Measurements from ENCODE around the gene YWHAE.

DNA sequence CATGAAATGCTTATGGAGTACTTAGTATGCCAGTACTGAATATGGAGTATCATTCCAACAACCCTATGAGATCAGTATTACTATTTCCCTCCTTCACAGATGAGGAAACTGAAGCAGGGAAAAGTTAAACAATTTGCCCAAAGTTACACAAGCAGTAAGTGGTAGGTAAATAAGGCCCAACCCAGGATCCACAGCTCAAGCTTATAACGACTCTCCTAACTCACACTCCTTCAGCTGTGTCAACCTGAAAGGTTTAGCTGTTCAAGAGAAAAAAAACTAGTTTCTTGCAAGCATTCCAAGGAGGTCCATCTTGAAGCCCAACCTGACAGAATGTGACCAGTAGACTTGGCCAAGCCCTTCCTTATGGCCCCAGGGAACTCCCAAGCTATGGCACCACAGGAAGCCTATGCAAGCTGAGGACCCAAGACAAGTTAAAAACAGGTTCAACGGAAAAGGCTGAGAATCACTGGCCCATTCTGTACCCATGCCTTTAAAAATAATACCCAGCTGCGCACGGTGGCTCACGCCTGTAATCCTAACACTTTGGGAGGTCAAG is 49.5 kb upstream of the YWHAE start:
- TF ChIP-seq, protein P1, sequence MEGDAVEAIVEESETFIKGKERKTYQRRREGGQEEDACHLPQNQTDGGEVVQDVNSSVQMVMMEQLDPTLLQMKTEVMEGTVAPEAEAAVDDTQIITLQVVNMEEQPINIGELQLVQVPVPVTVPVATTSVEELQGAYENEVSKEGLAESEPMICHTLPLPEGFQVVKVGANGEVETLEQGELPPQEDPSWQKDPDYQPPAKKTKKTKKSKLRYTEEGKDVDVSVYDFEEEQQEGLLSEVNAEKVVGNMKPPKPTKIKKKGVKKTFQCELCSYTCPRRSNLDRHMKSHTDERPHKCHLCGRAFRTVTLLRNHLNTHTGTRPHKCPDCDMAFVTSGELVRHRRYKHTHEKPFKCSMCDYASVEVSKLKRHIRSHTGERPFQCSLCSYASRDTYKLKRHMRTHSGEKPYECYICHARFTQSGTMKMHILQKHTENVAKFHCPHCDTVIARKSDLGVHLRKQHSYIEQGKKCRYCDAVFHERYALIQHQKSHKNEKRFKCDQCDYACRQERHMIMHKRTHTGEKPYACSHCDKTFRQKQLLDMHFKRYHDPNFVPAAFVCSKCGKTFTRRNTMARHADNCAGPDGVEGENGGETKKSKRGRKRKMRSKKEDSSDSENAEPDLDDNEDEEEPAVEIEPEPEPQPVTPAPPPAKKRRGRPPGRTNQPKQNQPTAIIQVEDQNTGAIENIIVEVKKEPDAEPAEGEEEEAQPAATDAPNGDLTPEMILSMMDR (IDR thresholded peaks at IDR 0.05) = no peak
- no peak for TF ChIP-seq POLR2A (IDR thresholded peaks at IDR 0.05)
- no peak for TF ChIP-seq EP300 (IDR thresholded peaks at IDR 0.05)

All from ovary (tissue), 3 donors.